ENCODE measurements around the gene YTHDF1.

Gene YTHDF1

DNA sequence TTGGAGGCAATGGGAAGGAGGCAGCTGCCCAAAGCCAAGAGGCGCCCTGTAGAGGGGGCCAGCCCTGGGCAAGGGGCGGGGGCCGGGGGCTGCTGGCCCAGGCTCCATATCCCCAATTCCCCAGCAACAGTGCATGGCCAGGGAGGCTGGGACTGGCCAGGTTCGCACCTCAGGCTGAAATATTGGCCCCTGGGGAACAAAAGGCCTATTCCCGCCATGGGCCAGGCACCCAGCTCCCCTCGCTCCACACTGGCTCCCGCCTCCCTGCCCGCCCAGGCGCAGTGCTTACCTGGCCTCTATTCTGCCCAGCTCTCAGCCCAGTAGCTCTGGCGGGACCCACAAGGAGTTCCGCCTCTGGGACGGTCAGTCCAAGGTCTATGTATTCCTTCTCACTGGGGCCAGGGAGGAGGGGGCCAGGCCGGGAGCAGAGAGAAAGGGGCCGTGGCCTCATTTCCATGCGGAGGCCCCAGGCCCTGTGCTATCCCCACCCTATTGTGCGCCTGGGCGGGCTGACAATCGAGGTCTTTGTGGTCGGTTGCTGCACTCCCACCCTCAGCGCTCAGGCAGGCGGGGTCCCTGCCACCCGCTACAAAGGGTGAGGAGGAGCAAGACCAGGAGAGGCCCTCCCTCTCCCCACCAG lies 42.3 kb downstream of the YTHDF1 start:
- TF ChIP-seq ZFX (IDR thresholded peaks at IDR 0.05): no peak
- TF ChIP-seq CTCF (conservative IDR thresholded peaks at IDR 0.05): no peak

DNA sequence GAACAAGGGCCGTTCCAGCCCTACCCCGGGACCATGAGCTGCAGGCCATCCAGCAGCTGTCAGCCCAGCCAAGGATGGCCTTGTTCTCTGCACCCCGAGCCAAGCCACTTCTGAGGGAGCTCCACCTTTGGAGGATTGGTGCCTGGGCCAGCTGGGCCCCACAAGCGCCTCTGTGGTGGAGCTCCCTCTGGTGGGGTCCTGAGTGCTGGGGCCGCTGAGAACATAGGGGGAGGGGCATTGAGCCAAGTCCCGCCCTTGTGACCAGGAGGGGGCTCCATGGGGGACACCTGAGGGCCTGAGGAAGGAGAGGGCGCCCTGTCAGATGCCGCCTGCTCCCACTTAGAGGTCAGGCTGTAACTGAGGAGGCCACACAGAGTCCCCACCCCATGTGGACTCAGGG lies 43.2 kb downstream of the YTHDF1 start:
- H3K27ac ChIP-seq: no peak overlapping the region
- TF ChIP-seq CTCF (conservative IDR thresholded peaks at IDR 0.05): no peak

More for the DNA sequence above, 42.3 kb downstream of the YTHDF1 start:
- H3K27ac ChIP-seq: no peak overlapping the region

GRCh38 chr20:63171991-63172390 lies 43.9 kb downstream of the YTHDF1 start:
- TF ChIP-seq CTCF (conservative IDR thresholded peaks at IDR 0.05) (no peak), ZFX (IDR thresholded peaks at IDR 0.05) (no peak)
- H3K27ac ChIP-seq: no peak overlapping the region

DNA sequence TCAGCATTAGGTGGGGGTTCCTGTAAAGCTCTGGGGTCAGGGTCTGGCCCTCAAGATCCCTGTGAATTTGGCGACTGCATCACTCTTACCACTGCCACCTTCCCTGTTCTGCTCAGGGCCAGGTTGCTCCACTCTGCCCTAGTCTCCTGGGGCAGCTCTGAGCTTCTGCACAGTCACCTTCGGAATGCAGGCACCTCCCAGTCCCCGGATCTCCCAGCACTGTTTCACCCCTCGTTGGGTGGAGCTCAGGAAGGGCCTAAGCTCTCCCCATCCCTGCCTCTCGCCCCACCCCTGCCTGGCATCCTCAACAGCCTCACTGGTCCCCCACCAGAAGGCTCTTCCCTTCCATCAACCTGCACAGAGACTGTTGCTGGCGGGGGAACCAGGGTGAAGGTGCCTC lies 46.2 kb downstream of the YTHDF1 start:
- no peak for TF ChIP-seq CTCF (conservative IDR thresholded peaks at IDR 0.05)
- no peak for TF ChIP-seq ZFX (IDR thresholded peaks at IDR 0.05)
- no peak overlapping the region for H3K27ac ChIP-seq

DNA sequence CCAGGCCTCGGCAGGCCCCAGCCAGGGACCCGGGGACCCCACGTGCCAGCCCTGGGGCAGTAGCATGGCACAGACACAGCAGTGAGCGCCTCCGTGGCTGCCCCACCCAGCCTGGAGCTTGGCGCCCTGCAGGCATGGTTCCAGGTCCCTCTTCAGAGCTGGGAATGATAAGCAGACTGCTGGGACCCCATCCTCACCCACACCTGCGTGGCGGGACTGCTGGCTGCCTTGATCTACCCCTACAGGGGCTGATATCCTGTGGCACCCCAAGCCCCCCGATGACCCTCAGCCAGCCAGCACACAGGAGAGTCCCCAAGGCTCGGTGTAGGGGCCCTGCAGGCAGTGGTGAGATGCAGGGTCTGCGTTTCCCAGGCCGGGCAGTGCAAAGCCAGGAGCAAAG lies 47.1 kb downstream of the YTHDF1 start:
- no peak overlapping the region for H3K27ac ChIP-seq
- TF ChIP-seq ZFX (IDR thresholded peaks at IDR 0.05) (no peak), CTCF (conservative IDR thresholded peaks at IDR 0.05) (no peak)

DNA sequence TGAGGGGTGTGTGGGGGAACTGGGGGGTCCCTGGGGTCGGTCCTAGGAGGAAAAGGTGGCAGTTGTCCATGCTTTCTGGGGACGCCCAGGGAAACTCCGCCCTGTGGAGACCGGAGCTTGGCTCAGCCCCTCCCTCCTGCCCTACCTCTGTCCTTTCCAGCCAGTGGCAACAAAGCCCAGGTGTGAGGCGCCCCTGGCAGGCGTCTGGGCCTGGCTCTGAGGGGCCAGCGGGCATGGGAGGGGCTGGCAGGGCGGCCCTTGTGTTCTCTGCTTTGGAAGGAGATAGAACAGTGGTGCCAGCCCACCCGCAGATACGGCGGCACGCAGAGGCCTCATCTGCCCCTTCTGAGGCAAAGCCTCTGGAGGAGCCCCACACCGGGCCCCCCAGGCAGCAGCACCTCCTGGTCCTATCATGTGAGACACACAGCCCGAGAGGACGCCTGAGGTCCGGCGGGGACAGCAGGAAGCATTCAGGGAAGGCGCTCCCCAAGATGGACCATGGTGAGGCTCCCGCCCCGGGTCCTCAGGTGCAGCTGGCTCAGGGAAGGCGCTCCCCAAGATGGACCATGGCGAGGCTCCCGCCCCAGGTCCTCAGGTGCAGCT lies 47.9 kb downstream of the YTHDF1 start:
- no peak for TF ChIP-seq CTCF (conservative IDR thresholded peaks at IDR 0.05)
- no peak for TF ChIP-seq ZFX (IDR thresholded peaks at IDR 0.05)
- no peak overlapping the region for H3K27ac ChIP-seq

- TF ChIP-seq ZFX (IDR thresholded peaks at IDR 0.05) (no peak), CTCF (conservative IDR thresholded peaks at IDR 0.05) (no peak)
- peak overlapping the region; percentile 4; the same call in 1 of the 2 replicates for H3K27ac ChIP-seq
These were observed 48.7 kb downstream of the YTHDF1 start for GRCh38 chr20:63167026-63167917.
